Fibroblast of gingiva (primary cell): ENCODE measurements around the gene CITED2.

Experiments
- DNase-seq: peaks from one replicate; pipeline ENCODE4 v3.0.0-alpha.2; 2011; ENCODE audit warnings: low read depth

The CITED2 gene

DNA sequence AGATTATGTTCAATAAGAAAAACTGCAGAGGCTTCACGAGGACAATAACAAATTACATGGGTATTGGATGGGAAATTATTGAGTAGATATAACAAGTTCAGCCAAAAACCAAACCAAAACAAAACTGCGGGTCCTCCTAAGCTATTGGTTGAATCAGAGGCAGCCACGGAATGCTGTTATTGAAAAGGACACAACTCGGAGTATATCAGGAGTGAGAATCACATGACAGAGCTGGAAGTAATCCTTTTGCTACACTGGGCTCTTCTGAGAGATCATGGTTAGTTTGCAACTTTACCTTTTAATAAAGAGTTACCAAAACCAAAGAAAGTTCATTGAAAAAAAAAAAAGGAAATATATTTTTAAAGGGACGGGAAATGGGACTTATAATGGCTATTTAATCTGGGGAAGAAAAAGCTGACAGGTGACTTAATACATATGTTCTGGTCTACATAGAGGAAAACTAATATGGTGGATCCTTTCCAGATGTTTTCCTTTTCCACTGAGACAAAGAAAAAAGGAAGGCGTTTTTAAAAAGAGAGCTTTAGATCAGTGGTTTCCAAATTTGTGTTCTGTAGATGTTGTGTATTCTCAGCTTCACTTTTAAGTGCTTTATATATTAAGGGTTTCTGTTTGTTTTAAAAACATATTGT is 6.9 kb upstream of the CITED2 start:
- no peak for DNase-seq

DNA sequence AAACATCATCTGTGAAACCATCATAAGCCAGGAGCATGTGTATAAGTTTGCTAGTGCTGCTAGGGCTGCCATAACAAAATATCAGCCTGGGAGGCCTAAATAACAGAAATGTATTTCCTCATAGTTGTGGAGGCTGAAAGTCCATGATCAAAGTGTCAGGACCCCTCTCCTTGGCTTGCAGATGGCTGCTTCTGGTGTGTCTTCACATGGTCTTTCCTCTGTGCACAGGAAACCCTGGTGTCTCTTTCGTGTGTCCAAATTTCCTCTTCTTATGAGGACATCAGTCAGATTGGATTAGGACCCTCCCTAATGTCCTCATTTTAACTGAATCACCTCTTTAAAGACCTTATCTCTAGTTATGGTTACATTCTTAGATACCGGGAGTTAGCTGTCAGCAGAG is 6.2 kb upstream of the CITED2 start:
- DNase-seq = no peak

DNA sequence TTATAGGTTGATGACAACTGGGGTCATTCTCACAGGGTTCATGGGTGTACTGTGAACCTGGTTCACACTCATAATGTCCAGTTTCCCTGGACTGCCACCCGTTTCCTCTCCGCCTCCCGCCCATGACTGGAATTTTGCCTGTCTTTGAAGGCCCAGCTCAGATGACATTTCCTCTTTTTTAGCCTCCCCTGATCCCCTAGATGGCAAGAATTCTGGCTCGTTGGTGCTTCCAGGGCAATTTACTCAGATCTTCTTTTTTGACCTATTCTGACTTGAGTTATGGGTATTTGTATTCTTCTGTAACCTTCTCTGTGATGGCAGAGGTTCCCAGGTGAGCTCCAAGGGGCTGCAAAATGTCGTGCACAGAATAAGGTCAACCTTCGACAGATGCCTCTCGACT is 5.7 kb upstream of the CITED2 start:
- DNase-seq = no peak

DNA sequence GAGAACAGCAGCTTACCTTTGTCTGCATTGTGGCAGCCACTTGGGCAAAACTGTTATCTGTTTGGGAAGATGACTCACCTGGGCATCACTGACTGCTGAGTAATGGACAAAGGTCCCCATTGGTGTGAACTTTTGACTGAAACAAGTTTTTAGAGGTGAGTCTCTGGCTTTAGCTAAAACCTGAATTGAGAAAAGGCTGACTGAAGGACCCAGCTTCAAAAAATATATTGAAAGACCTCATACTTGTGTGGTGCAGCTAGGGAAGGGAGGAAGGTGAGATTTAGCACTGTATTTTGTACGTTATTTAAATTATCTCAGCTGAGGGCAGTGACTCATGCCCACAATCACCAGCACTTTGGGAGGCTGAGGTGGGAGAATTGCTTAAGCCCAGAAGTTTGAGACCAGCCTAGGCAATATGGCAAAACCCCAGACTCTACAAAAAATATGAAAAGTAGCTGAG is 4.5 kb upstream of the CITED2 start:
- no peak for DNase-seq

DNA sequence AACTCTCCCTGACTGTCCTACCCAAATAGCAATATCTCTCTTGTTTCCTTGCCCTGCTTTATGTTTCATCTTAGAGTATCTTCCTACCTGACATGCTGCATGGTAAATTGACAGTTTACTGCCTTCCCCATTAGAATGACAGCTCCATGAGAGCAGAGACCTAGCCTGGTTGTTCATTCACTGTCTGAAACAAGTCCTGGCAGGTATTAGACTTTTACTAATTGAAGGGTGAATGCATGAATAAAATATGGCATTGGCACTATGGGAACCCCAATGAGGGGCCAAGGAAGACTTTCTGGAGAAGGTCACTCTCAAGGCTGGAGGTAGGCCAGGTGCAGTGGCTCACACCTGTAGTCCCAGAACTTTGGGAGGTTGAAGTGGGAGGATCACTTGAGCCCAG is 3.8 kb upstream of the CITED2 start:
- DNase-seq = no peak

DNA sequence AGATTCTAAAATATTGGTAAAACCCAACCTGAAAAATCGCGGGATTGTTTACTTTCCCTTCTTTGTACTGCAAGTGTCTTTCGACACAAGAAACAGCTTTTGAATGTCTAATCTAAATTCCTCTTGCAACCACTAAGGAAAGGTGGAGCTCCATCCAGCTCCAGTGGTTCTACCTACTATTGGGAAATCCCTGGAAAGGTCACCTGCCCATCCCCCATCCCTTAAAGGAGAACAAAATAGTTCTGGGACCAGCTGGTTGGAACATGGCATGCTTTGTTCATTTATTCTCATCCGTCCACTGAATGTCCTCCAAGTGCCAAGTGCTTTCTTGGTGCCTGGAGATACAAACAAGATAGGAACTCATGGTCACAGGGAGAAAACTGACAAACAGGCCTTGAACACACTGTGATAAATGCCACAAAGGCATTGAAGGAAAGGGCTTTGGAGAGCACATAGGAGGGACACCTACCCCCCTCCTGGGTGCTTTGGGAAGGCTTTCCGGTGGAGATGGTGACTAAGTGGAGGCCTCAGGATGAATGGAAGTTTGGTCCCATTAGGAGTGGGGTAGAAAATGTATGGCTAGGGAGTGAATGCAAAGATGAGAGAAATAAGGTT is 2.3 kb upstream of the CITED2 start:
- peak; percentile 66 for DNase-seq

DNA sequence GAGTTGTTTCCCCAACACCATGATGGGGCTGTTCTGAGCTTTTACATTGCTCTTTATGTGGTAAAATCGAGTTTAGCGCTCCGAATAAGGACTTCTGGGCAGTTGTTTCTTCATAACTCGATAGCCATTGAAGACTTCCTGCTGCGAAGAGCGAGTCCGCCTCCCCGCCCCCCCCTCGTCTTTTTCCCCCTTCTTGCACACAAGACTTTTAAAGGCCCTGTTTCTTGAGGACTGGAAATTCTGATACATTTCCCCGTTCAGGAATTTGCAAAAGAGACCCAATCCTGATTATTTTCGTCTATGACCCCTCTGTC is 1.5 kb upstream of the CITED2 start:
- peak; percentile 66 for DNase-seq

DNA sequence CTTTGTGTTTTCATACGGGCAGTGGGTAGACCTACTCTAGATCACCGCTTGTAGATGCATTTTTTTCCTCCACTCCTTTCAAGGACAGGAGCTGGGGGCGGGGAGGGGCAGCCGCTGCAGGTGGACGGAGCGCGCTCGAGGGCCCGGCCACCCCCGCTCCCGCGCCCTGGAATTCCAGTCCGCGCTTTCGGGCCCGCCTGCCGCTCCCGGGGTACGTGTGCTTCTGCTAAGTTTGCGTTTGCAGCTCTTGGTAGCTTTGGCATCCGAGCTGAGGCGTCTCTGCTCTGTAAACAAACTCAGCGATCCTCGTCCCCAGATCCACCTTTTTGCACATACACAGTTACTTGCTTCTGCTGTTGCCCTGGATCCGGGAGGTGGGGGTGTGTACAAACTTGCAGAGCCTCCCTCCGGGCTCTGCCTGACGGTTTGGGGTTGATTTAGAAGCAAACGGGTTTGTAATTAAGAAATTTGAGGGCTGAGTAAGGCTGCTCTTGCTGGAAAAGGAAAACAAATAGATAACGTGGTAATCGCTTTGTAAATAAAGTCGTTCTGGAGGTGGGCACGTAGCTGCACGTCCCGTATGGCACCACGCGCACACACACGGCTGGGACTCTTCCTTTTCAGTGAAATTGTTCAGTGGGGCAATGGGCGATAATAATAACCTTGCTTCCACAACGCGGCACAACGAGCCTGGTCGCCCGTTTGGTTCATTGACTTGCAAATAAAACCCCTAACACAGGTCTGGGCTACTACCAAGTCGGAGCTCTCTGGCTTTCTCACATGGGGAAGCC is 973 bp upstream of the CITED2 start:
- peak; percentile 100 for DNase-seq

DNA sequence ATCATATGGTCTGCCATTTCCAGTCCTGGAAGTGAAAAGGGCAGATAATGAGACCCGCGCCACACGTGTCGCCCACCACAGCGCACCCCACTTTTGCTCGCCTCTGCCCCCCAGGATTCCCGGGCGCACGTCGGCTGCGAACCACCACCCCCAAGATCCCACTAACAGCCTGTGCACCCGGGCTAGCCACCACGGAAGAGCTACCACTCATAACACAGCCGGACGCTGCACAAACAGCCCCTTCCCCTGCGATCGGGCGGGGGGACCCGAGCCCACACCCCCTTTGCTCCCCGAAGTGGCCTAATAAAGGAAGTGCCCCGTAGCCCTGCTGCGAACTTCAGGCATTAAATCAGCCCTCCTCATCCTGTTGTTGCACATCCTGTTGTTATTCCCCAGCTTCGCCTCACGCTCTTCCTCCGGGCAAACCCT is 506 bp downstream of the CITED2 start:
- no peak for DNase-seq

DNA sequence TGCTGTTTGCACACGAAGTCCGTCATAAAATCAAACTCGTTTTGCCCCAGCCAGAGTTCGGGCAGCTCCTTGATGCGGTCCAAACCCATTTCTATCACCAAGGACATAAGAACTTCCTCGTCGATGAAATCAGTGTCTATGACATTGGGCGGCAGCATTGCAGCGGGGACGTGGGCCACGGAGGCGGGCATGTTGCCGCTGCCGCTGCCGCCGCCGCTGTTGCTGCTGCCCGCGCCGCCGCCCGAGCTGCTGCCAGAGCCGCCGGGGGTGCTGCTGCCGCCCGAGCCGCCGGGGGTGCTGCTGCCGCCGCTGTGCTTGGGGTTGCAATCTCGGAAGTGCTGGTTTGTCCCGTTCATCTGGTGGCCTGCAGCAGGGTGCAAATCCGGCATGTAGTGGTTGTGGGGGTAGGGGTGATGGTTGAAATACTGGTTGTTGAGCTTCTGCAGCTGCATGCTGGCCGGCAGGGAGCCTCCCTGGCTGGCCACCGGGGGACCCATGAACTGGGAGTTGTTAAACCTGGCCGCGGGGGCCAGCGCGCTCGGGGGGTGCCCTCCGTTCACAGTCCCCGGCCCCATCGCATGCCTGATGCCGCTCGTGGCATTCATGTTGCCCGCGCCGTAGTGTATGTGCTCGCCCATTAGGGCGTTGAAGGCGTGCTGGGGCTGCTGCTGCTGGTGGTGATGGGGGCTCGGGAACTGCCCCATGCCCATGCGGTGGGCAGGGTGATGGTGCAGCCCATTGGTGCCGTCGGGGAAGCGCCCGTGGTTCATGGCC is 1.1 kb downstream of the CITED2 start:
- DNase-seq = peak; percentile 60

DNA sequence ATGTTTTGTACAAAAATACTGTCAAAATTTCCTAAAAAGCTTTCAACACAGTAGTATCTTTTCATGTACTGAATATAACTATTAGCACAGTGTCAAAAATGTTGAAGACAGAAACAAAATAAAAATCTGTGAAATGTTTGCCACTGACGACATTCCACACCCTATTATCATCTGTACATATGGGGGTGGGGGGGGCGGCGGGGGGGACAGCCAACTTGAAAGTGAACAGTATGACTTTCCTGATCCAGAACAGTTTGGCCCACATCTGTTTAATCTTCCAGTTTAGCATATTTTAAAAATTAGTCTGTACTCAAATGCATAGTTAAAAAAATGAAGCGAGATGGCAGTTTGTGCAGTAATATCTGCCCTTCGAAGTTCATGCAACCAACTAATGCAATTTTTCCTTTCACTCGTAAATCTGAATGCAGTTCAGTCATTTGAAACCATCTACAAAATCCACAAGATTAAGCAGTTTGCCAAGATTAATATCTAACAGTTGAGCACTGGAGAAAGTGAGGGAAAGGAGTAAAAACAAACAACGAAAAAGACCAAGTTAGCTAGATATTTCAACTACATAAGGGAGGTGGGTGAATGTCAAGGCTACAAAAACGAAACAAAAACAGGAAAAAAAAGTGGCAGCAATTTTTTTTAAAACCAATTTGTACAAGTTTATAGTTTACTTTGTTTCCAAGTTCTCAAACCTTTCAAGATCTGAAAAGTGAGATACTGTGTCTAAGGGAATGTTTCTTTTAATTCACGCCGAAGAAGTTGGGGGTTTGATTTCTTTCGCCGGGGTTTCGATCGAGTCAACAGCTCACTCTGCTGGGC is 1.9 kb downstream of the CITED2 start:
- DNase-seq = peak; percentile 14

DNA sequence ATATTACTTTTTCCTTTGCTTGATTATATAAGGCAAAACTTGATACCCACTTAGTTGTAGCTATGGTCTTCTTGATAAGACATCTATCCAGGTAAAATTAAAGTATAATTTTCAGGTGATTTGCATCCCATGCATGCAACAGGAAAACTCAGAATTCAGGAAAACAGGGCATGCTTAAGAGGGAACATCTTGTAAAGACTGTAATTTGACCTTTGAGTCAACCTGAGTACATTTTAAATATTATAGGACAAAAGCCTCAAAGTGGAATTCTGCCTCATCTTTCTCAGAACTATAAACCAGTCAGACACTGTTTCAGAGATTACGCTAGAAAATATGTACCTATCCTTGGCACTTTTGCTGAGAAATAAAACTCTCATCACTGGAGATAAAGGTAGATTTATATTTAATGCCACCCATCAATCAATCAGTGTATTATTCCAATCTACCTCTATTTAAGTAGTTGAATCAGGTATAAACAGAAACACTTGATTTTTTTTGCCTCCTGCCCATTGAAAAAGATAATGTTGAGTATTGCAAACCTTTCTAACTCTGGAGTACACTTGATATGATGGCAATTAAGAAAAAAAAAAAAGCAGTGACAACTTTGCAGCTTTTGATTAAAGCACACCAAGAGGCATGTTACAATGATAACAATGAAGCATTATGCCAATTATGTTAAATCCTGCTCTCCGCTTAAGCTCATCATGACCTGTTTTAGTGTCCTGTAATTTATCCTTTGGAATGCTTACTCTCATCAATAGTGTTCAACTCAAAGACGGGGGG is 2.8 kb downstream of the CITED2 start:
- DNase-seq = peak; percentile 26

DNA sequence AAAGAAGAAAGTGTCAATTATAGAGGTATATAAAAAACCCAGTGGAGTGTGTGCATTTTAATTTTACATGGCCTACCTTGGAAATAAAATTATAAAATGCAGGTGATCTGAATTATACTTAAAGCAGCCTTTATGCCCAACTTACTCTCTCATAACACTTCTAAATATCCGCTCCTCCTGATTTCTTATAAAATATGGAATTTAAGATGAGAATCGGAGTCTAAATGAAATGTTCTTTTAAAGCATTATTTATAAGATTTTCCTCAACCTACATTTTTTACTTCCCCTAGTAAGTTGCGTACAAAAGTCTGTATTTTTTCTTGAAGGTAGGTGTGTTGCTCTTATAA is 3.5 kb downstream of the CITED2 start:
- DNase-seq = no peak

DNA sequence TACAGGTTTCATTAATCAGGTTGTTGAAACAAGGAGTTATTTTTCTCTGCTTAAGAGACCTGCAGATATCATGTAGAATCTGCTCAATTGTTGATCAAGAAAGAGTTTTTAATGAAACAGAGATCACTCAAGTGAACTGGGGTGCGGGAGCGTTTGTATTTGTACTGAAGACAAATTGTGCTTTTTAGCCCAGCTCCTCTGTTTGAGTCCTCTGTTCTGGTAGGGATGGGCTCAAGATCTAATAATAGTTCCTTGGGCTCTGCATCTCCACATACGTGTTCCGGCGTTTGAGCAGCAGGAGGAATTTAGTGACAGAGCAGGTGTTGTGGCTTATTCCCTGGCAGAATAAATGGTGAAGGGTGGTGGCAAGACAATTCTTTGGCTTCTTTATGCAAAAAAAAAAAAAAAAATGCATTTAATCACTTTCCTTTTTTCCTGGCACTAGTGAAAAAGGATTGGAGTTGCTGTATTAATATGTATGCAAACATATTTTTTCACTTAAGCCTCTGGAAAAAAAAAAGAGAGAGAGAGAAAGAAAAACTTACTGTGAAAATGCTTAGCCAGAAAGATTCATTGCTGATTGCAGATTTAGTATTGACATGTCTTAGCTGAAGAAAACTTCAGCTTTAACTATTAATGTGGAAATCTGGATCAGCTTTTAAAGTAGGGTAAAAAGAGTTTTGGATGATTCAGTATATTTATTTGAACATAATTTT is 4.0 kb downstream of the CITED2 start:
- peak; percentile 84 for DNase-seq

DNA sequence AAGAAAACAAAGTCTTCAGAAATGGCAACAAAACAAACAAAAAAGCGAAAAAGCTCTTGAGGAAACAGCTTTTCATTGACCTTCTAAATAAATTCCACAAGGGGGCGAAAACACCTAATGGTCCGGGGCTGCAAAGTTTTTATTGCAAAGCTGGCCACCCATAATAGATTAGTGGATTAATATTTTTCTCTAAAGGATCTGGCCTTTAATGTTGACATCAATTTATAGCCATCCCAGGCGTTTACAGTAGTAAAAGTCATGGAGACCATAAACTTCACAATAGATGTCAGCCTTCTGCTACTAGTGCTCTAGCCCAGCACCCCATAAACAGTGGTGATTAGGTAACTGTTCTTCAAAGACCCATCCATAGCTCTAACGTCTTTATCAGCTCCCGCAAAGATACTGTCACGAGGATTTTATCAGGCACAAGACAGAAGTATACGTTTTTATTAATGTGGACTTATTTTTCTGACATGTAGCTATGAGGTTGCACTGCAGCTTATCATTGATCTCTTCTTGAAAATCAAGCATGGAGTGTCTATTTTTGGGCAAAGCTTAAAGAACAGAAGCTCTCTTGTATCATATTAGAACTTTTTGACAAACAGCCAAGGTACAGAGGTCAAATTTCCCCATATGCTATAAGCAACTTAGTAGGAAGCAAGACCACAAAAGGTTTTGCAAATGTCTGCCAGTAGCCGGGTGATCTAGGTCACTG is 4.7 kb downstream of the CITED2 start:
- DNase-seq = peak; percentile 89

DNA sequence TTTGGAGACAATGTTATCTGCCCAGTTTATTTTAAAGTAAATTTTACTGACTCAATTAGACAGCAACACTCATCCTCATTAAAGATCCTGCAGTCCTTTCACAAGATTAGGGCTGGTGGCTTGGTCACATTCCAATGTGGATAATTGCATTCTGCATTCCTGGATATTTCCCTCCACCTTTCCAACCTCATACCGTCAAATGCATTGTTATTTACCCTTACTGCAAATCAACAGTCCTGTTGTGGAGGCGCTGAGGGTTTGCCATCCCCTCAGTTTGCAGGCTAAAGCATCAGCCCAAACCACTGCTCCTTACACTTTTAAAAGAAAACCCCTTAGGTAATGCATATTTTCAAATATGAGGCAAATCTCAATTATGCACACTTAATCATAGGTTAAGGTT is 5.4 kb downstream of the CITED2 start:
- DNase-seq = no peak

DNA sequence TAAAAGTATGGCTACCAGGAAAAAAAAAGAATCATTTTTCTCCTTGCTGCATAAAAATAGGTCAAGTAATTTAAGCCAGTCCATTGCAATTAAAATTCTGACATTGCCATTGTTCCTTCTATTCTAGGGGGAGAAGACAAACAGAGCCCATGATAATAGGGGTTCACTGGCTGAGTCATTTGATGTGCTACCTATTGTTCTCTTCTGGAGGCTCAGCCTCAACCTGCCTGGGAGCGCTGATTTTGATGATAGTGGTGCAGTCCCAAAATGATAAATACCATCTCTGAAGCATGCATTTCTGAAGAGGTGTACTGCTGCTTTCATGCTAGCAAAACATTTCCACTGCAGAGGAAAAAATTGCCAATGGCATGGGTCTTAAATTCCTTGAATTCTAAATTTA is 5.8 kb downstream of the CITED2 start:
- DNase-seq = no peak

DNA sequence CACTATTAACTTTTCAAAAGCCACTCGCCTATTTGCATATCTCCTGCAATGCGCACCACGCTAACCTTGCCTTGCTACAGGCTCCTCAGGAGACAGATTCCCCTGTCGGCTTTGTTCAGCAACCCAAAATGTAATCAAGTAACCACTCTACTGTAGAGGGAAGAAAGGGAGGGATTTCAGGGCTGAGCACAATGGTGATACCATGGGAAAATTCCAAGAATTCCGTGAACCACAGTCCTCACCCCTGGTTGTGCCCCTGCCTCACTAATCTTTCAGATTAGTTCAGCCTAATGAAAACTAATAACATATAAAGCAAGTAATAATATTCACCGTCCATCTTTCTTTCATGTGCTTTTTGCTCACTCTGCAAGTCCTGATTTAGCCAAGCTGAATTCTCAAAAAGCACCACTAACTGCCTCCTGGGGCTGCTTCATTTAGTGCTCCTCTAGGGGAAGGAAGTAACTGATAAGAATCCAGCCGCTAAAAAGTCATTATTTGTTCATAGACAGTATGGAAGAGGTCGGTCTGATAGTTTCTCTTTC is 6.6 kb downstream of the CITED2 start:
- DNase-seq = no peak

DNA sequence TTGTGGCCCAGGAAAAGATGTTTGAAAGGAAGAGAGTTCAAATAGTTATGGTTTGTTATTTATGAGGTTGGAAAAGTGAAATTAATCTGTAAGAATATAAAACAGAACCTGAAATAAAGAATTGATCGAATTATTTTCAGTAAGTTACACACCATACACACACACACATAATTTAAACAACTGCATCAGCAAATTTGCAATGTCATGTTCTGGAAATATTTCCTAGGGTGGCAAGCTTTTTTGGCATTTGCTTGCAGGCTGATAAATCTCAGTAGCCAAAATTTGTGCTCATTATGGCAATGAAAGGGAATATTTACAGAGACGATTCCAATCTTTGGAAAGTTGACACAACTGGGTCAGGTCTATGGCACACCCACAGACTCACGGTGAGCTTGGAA is 9.5 kb downstream of the CITED2 start:
- no peak for DNase-seq
